PC-9 (cell line): ENCODE data around the gene DHX58. TPM values are rescaled to one million over a fixed set of nuclear protein-coding genes. Genes with fewer than 3 reads are reported as not detected.

ENCODE experiments used
- BruUV-seq: library from RNA; stranded (reverse); fragments of 400-500 nt; replicated peaks from 2 replicates; lab custom pipeline; 2021; lab: Mats Ljungman, UMichigan
- CTCF ChIA-PET: fragments of 300-600 bp; sonication (Branson Sonifier 250); formaldehyde crosslinking; loops from one replicate; lab custom pipeline; 2022; ENCODE audit warnings: antibody characterized with exemption; lab: Charles Lee
- POLR2A ChIA-PET: fragments of 300-600 bp; sonication (Branson Sonifier 250); formaldehyde crosslinking; loops from one replicate; lab custom pipeline; 2022; ENCODE audit warnings: antibody characterized with exemption; ENCODE audit not compliant: unreplicated experiment; lab: Charles Lee
- DNase-seq, 2 experiments: peaks; one replicate each; pipeline versions ENCODE4 v3.0.0 to v3.0.0-alpha.2; 2015 to 2022; ENCODE audit warnings: mixed read lengths in 1 of 2
- H2AFZ ChIP-seq: fragments of 200-600 bp; sonication (generic); 2 replicates; pipeline ENCODE4 v1.8.1; 2017; ENCODE audit warnings: antibody characterized with exemption
- H3F3A ChIP-seq: fragments of 200-600 bp; sonication (generic); 2 replicates; pipeline ENCODE4 v1.8.1; 2017; ENCODE audit warnings: antibody characterized with exemption, mild to moderate bottlenecking, low read depth; ENCODE audit not compliant: insufficient read depth
- H3K27ac ChIP-seq: fragments of 200-600 bp; sonication (generic); 2 replicates; pipeline ENCODE4 v1.6.1; 2016; ENCODE audit warnings: mixed run types
- H3K27me3 ChIP-seq: fragments of 200-600 bp; sonication (generic); 2 replicates; pipeline ENCODE4 v1.6.1; 2016; ENCODE audit warnings: low read depth, mixed run types; ENCODE audit not compliant: insufficient read depth
- H3K36me3 ChIP-seq: fragments of 200-600 bp; sonication (generic); 2 replicates; pipeline ENCODE4 v1.6.1; 2016; ENCODE audit warnings: low read depth, mixed run types
- H3K4me1 ChIP-seq: fragments of 200-600 bp; sonication (generic); replicated peaks from 2 replicates; pipeline ENCODE4 v1.6.1; 2016; ENCODE audit warnings: mixed run types; ENCODE audit not compliant: insufficient read depth
- H3K4me2 ChIP-seq: fragments of 200-600 bp; sonication (generic); 2 replicates; pipeline ENCODE4 v1.6.1; 2017; ENCODE audit warnings: mixed run types
- H3K4me3 ChIP-seq: fragments of 200-600 bp; sonication (generic); 2 replicates; pipeline ENCODE4 v1.6.1; 2016; ENCODE audit warnings: mixed run types
- H3K79me2 ChIP-seq: fragments of 200-600 bp; sonication (generic); 2 replicates; pipeline ENCODE4 v1.6.1; 2017; ENCODE audit warnings: low read depth, mixed run types
- H3K9me2 ChIP-seq: fragments of 200-600 bp; sonication (generic); 2 replicates; pipeline ENCODE4 v1.8.1; 2017; ENCODE audit warnings: mild to moderate bottlenecking; ENCODE audit not compliant: insufficient read depth
- H3K9me3 ChIP-seq: fragments of 200-600 bp; sonication (generic); 2 replicates; pipeline ENCODE4 v1.8.1; 2016; ENCODE audit warnings: low read depth; ENCODE audit not compliant: insufficient read depth
- H4K20me1 ChIP-seq: fragments of 200-600 bp; sonication (generic); 2 replicates; pipeline ENCODE4 v1.8.1; 2017; ENCODE audit not compliant: insufficient read depth
- CTCF ChIP-seq: fragments of 200-600 bp; sonication (generic); conservative IDR thresholded peaks from 2 replicates; pipeline ENCODE4 v1.6.1; 2017; ENCODE audit warnings: mixed run types, antibody characterized with exemption, mild to moderate bottlenecking, moderate library complexity
- EZH2 ChIP-seq: fragments of 200-600 bp; sonication (generic); IDR thresholded peaks from 2 replicates; pipeline ENCODE4 v1.8.0; 2017; ENCODE audit warnings: antibody characterized with exemption, low read depth
- intact Hi-C: fragments of 100-400 bp; cut with micrococcal nuclease; formaldehyde crosslinking; loops from one replicate; pipeline ENCODE4 v1.10.0; 2022; ENCODE audit not compliant: unreplicated experiment
- total RNA-seq: library from RNA; stranded (reverse); gene quantifications from 2 replicates; pipeline ENCODE4 v1.2.3, GENCODE V29; 2021

Gene DHX58
- total RNA-seq, 1 experiment from 2014 or later, result 17.9 TPM

- no peaks in the 10 kb centered on the region for H3K79me2 ChIP-seq
- peaks cover 6% of the 10 kb centered on the region for H3K27me3 ChIP-seq
- no peak for DNase-seq
- no peak overlapping the region for H3K4me2 ChIP-seq
- H3F3A ChIP-seq, result no peaks in the 10 kb centered on the region
- ChIA-PET CTCF (no interaction called here), POLR2A (no interaction called here)
- no peak overlapping the region for H3K27ac ChIP-seq
- no peaks in the 10 kb centered on the region for H3K36me3 ChIP-seq
- H4K20me1 ChIP-seq, result no peaks in the 10 kb centered on the region
- H3K9me2 ChIP-seq, result no peaks in the 10 kb centered on the region
- intact Hi-C loops, result no loop called here
- H3K4me1 ChIP-seq, result no peaks in the 10 kb centered on the region
- H2AFZ ChIP-seq, result no peak overlapping the region
- no TSS peak for BruUV-seq
- H3K4me3 ChIP-seq, result no peak overlapping the region
- no peaks in the 10 kb centered on the region for H3K9me3 ChIP-seq
- no peak for TF ChIP-seq EZH2
- TF ChIP-seq CTCF, result no peak
These were observed 16.0 kb downstream of the DHX58 start for GRCh38 chr17:42096360-42097111.

- Histone ChIP-seq H3K9me2 (no peaks in the 10 kb centered on the region), H3K4me2 (no peak overlapping the region), H3K9me3 (no peaks in the 10 kb centered on the region), H3K36me3 (no peaks in the 10 kb centered on the region), H3K27ac (no peak overlapping the region), H3K4me1 (no peaks in the 10 kb centered on the region), H2AFZ (no peak overlapping the region), H3K27me3 (peaks cover 6% of the 10 kb centered on the region), H3K4me3 (no peak overlapping the region), H3F3A (no peaks in the 10 kb centered on the region), H4K20me1 (no peaks in the 10 kb centered on the region), H3K79me2 (no peaks in the 10 kb centered on the region)
- intact Hi-C loops, result no loop called here
- TF ChIP-seq EZH2, result no peak
- no peak for TF ChIP-seq CTCF
- ChIA-PET POLR2A (no interaction called here), CTCF (no interaction called here)
- DNase-seq, result no peak
- no TSS peak for BruUV-seq
These were observed 18.0 kb downstream of the DHX58 start for GRCh38 chr17:42094375-42095069.

- Histone ChIP-seq H3F3A (peaks cover under 1% of the 10 kb centered on the region; the same call in 1 of the 2 replicates), H3K79me2 (no peaks in the 10 kb centered on the region), H2AFZ (no peak overlapping the region), H3K27ac (no peak overlapping the region), H3K9me2 (no peaks in the 10 kb centered on the region), H3K9me3 (no peaks in the 10 kb centered on the region), H3K4me1 (no peaks in the 10 kb centered on the region), H3K36me3 (no peaks in the 10 kb centered on the region), H3K27me3 (peaks cover 6% of the 10 kb centered on the region), H4K20me1 (no peaks in the 10 kb centered on the region), H3K4me3 (no peak overlapping the region), H3K4me2 (no peak overlapping the region)
- no TSS peak for BruUV-seq
- no peak for DNase-seq
- CTCF ChIA-PET, result interaction anchor here (0.6 kb wide), 1 partner anchor 13 kb away, joined by 5 read pairs; no protein-coding TSS in a partner anchor
- intact Hi-C loops, result no loop called here
- POLR2A ChIA-PET, result interaction anchor here (0.6 kb wide), 1 partner anchor 320 kb away, joined by 9 read pairs; no protein-coding TSS in a partner anchor
- TF ChIP-seq EZH2 (no peak), CTCF (no peak)
These were observed 19.6 kb downstream of the DHX58 start for GRCh38 chr17:42092939-42093338.
